ENCODE measurements around the gene SYTL5.

The SYTL5 gene

DNA sequence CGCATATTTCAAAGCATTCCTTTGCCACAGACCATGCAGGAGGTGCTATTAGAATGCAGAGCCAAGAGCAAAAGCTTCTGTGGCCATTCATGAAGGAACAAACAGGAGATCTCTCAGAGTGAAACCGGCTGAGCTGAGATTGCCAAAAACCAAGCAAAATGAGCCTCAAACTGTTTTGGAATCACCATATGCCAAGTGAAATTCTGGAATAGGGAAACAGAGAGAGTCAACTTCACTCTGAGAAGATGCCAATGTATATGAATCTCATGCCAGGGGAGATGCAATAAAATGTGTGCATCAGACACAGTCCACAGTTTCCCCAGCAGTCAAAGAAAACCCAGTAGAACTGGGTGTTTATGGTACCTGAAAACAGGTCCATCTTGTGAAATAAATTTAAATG lies 172.0 kb downstream of the SYTL5 start:
- TF ChIP-seq, protein P1, sequence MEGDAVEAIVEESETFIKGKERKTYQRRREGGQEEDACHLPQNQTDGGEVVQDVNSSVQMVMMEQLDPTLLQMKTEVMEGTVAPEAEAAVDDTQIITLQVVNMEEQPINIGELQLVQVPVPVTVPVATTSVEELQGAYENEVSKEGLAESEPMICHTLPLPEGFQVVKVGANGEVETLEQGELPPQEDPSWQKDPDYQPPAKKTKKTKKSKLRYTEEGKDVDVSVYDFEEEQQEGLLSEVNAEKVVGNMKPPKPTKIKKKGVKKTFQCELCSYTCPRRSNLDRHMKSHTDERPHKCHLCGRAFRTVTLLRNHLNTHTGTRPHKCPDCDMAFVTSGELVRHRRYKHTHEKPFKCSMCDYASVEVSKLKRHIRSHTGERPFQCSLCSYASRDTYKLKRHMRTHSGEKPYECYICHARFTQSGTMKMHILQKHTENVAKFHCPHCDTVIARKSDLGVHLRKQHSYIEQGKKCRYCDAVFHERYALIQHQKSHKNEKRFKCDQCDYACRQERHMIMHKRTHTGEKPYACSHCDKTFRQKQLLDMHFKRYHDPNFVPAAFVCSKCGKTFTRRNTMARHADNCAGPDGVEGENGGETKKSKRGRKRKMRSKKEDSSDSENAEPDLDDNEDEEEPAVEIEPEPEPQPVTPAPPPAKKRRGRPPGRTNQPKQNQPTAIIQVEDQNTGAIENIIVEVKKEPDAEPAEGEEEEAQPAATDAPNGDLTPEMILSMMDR (conservative IDR thresholded peaks at IDR 0.05; ENCODE audit: low read depth, low read length): no peak
- H3K27ac ChIP-seq: no peak overlapping the region
- no peak overlapping the region for H3K4me3 ChIP-seq (IDR thresholded peaks at IDR 0.05; ENCODE audit: insufficient read depth, low read depth, low read length)
- H3K27me3 ChIP-seq (ENCODE audit: insufficient read depth, low read depth): no peaks in the 10 kb centered on the region
- no peak overlapping the region for H3K4me2 ChIP-seq
- no peak overlapping the region for H3K9ac ChIP-seq
- H3K4me1 ChIP-seq (ENCODE audit: low read depth, poor library complexity, severe bottlenecking): no peaks in the 10 kb centered on the region
- H2AFZ ChIP-seq (ENCODE audit: low read depth): no peak overlapping the region
- H3K79me2 ChIP-seq (ENCODE audit: insufficient read depth, low read depth): no peaks in the 10 kb centered on the region
- no peaks in the 10 kb centered on the region for H4K20me1 ChIP-seq (ENCODE audit: insufficient read depth)
- no peaks in the 10 kb centered on the region for H3K36me3 ChIP-seq (ENCODE audit: insufficient read depth)

Measured in KMS-11 (cell line).